ENCODE data around the gene ASCL5. TPM values are rescaled to one million over a fixed set of nuclear protein-coding genes. Genes with fewer than 3 reads are reported as not detected.

Gene ASCL5
- total RNA-seq, 1 donor: not detected

- TF ChIP-seq CTCF (IDR thresholded peaks at IDR 0.05; ENCODE audit: insufficient read depth, low read length): no peak
- no peak overlapping the region for H3K4me3 ChIP-seq (ENCODE audit: low read depth, low read length)
- no peak for DNase-seq (ENCODE audit: low read depth)
These were observed 31.4 kb downstream of the ASCL5 start for GRCh38 chr1:201095581-201095980.

- no peak for DNase-seq (ENCODE audit: low read depth)
- no peak for TF ChIP-seq CTCF (IDR thresholded peaks at IDR 0.05; ENCODE audit: insufficient read depth, low read length)
- no peak overlapping the region for H3K4me3 ChIP-seq (ENCODE audit: low read depth, low read length)
These were observed 32.2 kb downstream of the ASCL5 start for GRCh38 chr1:201094832-201095231.

GRCh38 chr1:201093962-201094361 lies 33.0 kb downstream of the ASCL5 start:
- TF ChIP-seq CTCF (IDR thresholded peaks at IDR 0.05; ENCODE audit: insufficient read depth, low read length): no peak
- H3K4me3 ChIP-seq (ENCODE audit: low read depth, low read length): no peak overlapping the region
- no peak for DNase-seq (ENCODE audit: low read depth)

- H3K4me3 ChIP-seq (ENCODE audit: low read depth, low read length): no peak overlapping the region
- no peak for TF ChIP-seq CTCF (IDR thresholded peaks at IDR 0.05; ENCODE audit: insufficient read depth, low read length)
These were observed 33.4 kb downstream of the ASCL5 start for GRCh38 chr1:201093561-201093960.

GRCh38 chr1:201092738-201093137 lies 34.2 kb downstream of the ASCL5 start:
- DNase-seq (ENCODE audit: low read depth): no peak
- no peak for TF ChIP-seq CTCF (IDR thresholded peaks at IDR 0.05; ENCODE audit: insufficient read depth, low read length)
- H3K4me3 ChIP-seq (ENCODE audit: low read depth, low read length): no peak overlapping the region

More at GRCh38 chr1:201093561-201093960, 33.4 kb downstream of the ASCL5 start:
- DNase-seq (ENCODE audit: low read depth): no peak

GRCh38 chr1:201091256-201091655 lies 35.7 kb downstream of the ASCL5 start:
- no peak overlapping the region for H3K4me3 ChIP-seq (ENCODE audit: low read depth, low read length)
- DNase-seq (ENCODE audit: low read depth): no peak
- TF ChIP-seq CTCF (IDR thresholded peaks at IDR 0.05; ENCODE audit: insufficient read depth, low read length): no peak

GRCh38 chr1:201090541-201090940 lies 36.4 kb downstream of the ASCL5 start:
- H3K4me3 ChIP-seq (ENCODE audit: low read depth, low read length): no peak overlapping the region
- no peak for DNase-seq (ENCODE audit: low read depth)
- TF ChIP-seq CTCF (IDR thresholded peaks at IDR 0.05; ENCODE audit: insufficient read depth, low read length): no peak

All from fibroblast of the aortic adventitia (primary cell).